SU-DHL-6 (cell line): Measurements from ENCODE around the gene TECPR2.

Source experiments
- CTCF ChIP-seq: fragments of 200-600 bp; sonication (generic); IDR thresholded peaks from one replicate; pipeline ENCODE4 v1.5.1; 2017; ENCODE audit warnings: antibody characterized with exemption, mild to moderate bottlenecking, low read length, moderate library complexity; ENCODE audit not compliant: insufficient read depth, poor library complexity, severe bottlenecking
- EZH2phosphoT487 ChIP-seq: fragments of 200-600 bp; sonication (generic), shearing (Covaris generic); conservative IDR thresholded peaks from 2 replicates; pipeline ENCODE4 v1.6.1; 2018; ENCODE audit warnings: mild to moderate bottlenecking, antibody characterized with exemption, low read length, moderate library complexity, mixed read lengths

GRCh38 chr14:102430212-102430908, 67.6 kb downstream of the TECPR2 start:
- no peak for TF ChIP-seq CTCF
- TF ChIP-seq EZH2phosphoT487 = no peak
